ENCODE data around the gene SEPSECS.

DNA sequence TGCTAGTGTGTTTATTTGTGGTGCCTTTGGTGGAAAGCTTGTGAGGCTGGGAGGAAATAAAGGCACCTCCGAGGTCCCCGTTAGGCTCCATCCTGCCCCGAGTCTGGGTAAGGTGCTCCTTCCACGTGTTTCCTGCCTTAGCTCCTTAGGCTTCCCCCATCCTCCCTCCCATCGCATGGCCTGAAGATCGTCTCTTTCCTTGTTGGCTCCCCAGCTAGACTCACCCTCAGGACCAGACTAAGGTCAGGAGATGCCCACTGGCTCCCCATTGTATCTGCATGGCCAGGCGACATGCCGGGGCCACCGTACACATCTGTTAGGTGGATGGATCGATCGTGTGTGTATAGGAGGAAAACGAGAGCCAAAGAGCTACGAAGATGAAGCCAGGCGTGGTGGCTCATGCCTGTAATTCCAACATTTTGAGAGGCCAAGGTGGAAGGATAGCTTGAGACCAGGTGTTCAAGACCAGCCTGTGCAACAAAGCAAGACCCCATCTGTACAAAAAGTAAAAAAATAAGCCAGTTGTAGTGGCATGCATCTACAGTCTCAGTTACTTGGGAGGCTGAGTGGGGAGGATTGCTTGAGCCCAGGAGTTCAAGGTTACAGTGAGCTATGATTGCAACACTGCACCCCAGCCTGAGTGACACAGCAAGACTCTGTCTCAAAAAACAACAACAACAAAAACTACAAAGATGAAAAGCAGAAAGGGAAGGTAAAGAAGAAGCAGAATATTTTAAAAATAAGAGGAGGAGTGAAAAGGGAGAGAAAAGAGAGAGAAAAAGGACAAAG, 53.7 kb downstream of the SEPSECS start:
- no peak for TF ChIP-seq SALL2 (CRISPR knock-in tag; IDR thresholded peaks at IDR 0.05)
- no peak for TF ChIP-seq TBX2 (CRISPR knock-in tag; IDR thresholded peaks at IDR 0.05; ENCODE audit: borderline replicate concordance)
- no peak for TF ChIP-seq NCOA5 (CRISPR knock-in tag; IDR thresholded peaks at IDR 0.05)
- TF ChIP-seq EHMT2 (IDR thresholded peaks at IDR 0.05; ENCODE audit: borderline replicate concordance, low read depth, low read length): no peak
- no peak for TF ChIP-seq GATAD2A (CRISPR knock-in tag; IDR thresholded peaks at IDR 0.05)
- no peak for TF ChIP-seq POLR2A (IDR thresholded peaks at IDR 0.05; ENCODE audit: insufficient read depth in 1 of 2, low read depth in 2 of 2, low read length in 2 of 2)
- TF ChIP-seq ZNF850 (CRISPR knock-in tag; conservative IDR thresholded peaks at IDR 0.05): no peak
- TF ChIP-seq POLR2AphosphoS5 (IDR thresholded peaks at IDR 0.05; ENCODE audit: low read depth, low read length): no peak
- no peak for TF ChIP-seq ZNF766 (CRISPR knock-in tag; IDR thresholded peaks at IDR 0.05; ENCODE audit: borderline replicate concordance)
- TF ChIP-seq CAMTA2 (CRISPR knock-in tag; IDR thresholded peaks at IDR 0.05; ENCODE audit: borderline replicate concordance): no peak
- no peak for TF ChIP-seq SIN3A (IDR thresholded peaks at IDR 0.05; ENCODE audit: borderline replicate concordance, low read depth, low read length)
